ENCODE measurements around the gene RASSF3. TPM values are rescaled to one million over a fixed set of nuclear protein-coding genes. Genes with fewer than 3 reads are reported as not detected.
A peak's percentile ranks its signal among the peaks of the same experiment; 100 is the strongest.

The RASSF3 gene
- total RNA-seq, 2 donors from 2014 or later, result 52.0 to 54.5 TPM

GRCh38 chr12:64590183-64590582 is 20.1 kb upstream of the RASSF3 start:
- no peak overlapping the region for H3K4me3 Mint-ChIP-seq
- no peaks in the 10 kb centered on the region for H3K36me3 Mint-ChIP-seq (ENCODE audit: low read depth)
- Histone ChIP-seq H3K9ac (ENCODE audit: extremely low read depth, low read length, poor library complexity, severe bottlenecking) (no peak overlapping the region), H3K27me3 (ENCODE audit: control insufficient read depth, insufficient read depth, low read length, poor library complexity, severe bottlenecking) (no peaks in the 10 kb centered on the region), H3K4me3 (ENCODE audit: low read length) (no peak overlapping the region), H3K9me3 (ENCODE audit: control insufficient read depth, low read length) (no peaks in the 10 kb centered on the region), H3K4me1 (ENCODE audit: control insufficient read depth, insufficient read depth, low read length) (no peaks in the 10 kb centered on the region), H3K36me3 (ENCODE audit: control insufficient read depth, insufficient read depth, low read length) (no peaks in the 10 kb centered on the region), H3K27ac (ENCODE audit: low read depth, low read length) (no peak overlapping the region)
- DNase-seq, result no peak
- H3K27me3 Mint-ChIP-seq (ENCODE audit: insufficient read depth), result no peaks in the 10 kb centered on the region
- no peak overlapping the region for H3K27ac Mint-ChIP-seq
- no peaks in the 10 kb centered on the region for H3K4me1 Mint-ChIP-seq
- no CpG with 5 or more reads among the region's 1 CpG for WGBS, 2 experiments (ENCODE audit: insufficient coverage in 1 of 2, insufficient read length in 1 of 2)
- TF ChIP-seq CTCF (conservative IDR thresholded peaks at IDR 0.05), result no peak
- H3K9me3 Mint-ChIP-seq, result no peaks in the 10 kb centered on the region

- Histone ChIP-seq H3K9me3 (ENCODE audit: control insufficient read depth, low read length) (no peaks in the 10 kb centered on the region), H3K36me3 (ENCODE audit: control insufficient read depth, insufficient read depth, low read length) (no peaks in the 10 kb centered on the region), H3K27ac (ENCODE audit: low read depth, low read length) (no peak overlapping the region), H3K4me1 (ENCODE audit: control insufficient read depth, insufficient read depth, low read length) (no peaks in the 10 kb centered on the region), H3K9ac (ENCODE audit: extremely low read depth, low read length, poor library complexity, severe bottlenecking) (no peak overlapping the region), H3K27me3 (ENCODE audit: control insufficient read depth, insufficient read depth, low read length, poor library complexity, severe bottlenecking) (no peaks in the 10 kb centered on the region), H3K4me3 (ENCODE audit: low read length) (no peak overlapping the region)
- Mint-ChIP-seq H3K4me1 (peaks cover 10% of the 10 kb centered on the region), H3K27me3 (ENCODE audit: insufficient read depth) (no peaks in the 10 kb centered on the region), H3K36me3 (ENCODE audit: low read depth) (no peaks in the 10 kb centered on the region), H3K4me3 (no peak overlapping the region), H3K27ac (no peak overlapping the region), H3K9me3 (no peaks in the 10 kb centered on the region)
- no peak for TF ChIP-seq CTCF (conservative IDR thresholded peaks at IDR 0.05)
- WGBS, 2 experiments (ENCODE audit: insufficient coverage in 1 of 2, insufficient read length in 1 of 2), result 92 to 94% methylated on average over 4 to 5 of the region's 6 CpGs
- DNase-seq, result peak; percentile 21
Measured at GRCh38 chr12:64595863-64596793, 14.2 kb upstream of the RASSF3 start.

GRCh38 chr12:64598831-64599230 is 11.5 kb upstream of the RASSF3 start:
- Histone ChIP-seq H3K27me3 (ENCODE audit: control insufficient read depth, insufficient read depth, low read length, poor library complexity, severe bottlenecking) (no peaks in the 10 kb centered on the region), H3K4me1 (ENCODE audit: control insufficient read depth, insufficient read depth, low read length) (no peaks in the 10 kb centered on the region), H3K27ac (ENCODE audit: low read depth, low read length) (no peak overlapping the region), H3K4me3 (ENCODE audit: low read length) (no peak overlapping the region), H3K9me3 (ENCODE audit: control insufficient read depth, low read length) (no peaks in the 10 kb centered on the region), H3K9ac (ENCODE audit: extremely low read depth, low read length, poor library complexity, severe bottlenecking) (no peak overlapping the region), H3K36me3 (ENCODE audit: control insufficient read depth, insufficient read depth, low read length) (no peaks in the 10 kb centered on the region)
- Mint-ChIP-seq H3K4me3 (no peak overlapping the region), H3K36me3 (ENCODE audit: low read depth) (no peaks in the 10 kb centered on the region), H3K4me1 (peaks cover 10% of the 10 kb centered on the region), H3K27ac (no peak overlapping the region), H3K9me3 (no peaks in the 10 kb centered on the region), H3K27me3 (ENCODE audit: insufficient read depth) (no peaks in the 10 kb centered on the region)
- no peak for TF ChIP-seq CTCF (conservative IDR thresholded peaks at IDR 0.05)
- 91 to 95% methylated on average over 4 of the region's 4 CpGs for WGBS, 2 experiments (ENCODE audit: insufficient coverage in 1 of 2, insufficient read length in 1 of 2)
- DNase-seq, result peak; percentile 34

Measured in endodermal cell (in vitro differentiated cells).